ENCODE data around the gene VAT1. TPM values are rescaled to one million over a fixed set of nuclear protein-coding genes. Genes with fewer than 3 reads are reported as not detected.

The VAT1 gene
- total RNA-seq: 259 and 297 TPM in 2 replicates
- 234 and 362 TPM in 2 replicates for polyA plus RNA-seq
- 388 and 615 TPM in 2 replicates for polyA plus RNA-seq (2012)
- 596 and 616 TPM in 2 replicates for polyA minus RNA-seq (ENCODE audit: low replicate concordance)

- H3K4me1 ChIP-seq (ENCODE audit: control insufficient read depth, extremely low read depth, insufficient read depth, low read length): peaks cover 17% of the 10 kb centered on the region
- peak within 1 kb of the TSS; percentile 81 for H3K27ac ChIP-seq (ENCODE audit: insufficient read depth, low read length)
- H3K4me2 ChIP-seq (ENCODE audit: extremely low read depth, insufficient read depth, low read length): peak within 1 kb of the TSS; percentile 80
- TF ChIP-seq EZH2 (IDR thresholded peaks at IDR 0.05; ENCODE audit: low read length, missing control alignments): no peak
- TF ChIP-seq, protein P1, sequence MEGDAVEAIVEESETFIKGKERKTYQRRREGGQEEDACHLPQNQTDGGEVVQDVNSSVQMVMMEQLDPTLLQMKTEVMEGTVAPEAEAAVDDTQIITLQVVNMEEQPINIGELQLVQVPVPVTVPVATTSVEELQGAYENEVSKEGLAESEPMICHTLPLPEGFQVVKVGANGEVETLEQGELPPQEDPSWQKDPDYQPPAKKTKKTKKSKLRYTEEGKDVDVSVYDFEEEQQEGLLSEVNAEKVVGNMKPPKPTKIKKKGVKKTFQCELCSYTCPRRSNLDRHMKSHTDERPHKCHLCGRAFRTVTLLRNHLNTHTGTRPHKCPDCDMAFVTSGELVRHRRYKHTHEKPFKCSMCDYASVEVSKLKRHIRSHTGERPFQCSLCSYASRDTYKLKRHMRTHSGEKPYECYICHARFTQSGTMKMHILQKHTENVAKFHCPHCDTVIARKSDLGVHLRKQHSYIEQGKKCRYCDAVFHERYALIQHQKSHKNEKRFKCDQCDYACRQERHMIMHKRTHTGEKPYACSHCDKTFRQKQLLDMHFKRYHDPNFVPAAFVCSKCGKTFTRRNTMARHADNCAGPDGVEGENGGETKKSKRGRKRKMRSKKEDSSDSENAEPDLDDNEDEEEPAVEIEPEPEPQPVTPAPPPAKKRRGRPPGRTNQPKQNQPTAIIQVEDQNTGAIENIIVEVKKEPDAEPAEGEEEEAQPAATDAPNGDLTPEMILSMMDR (conservative IDR thresholded peaks at IDR 0.05 in 1 of 2, IDR thresholded peaks at IDR 0.05 in 1 of 2; ENCODE audit: low read depth in 1 of 2, low read length in 2 of 2): no peak
- no peaks in the 10 kb centered on the region for H4K20me1 ChIP-seq (ENCODE audit: control insufficient read depth, extremely low read depth, insufficient read depth, low read length)
- H3K9ac ChIP-seq (ENCODE audit: insufficient read depth, low read length): peak within 1 kb of the TSS; percentile 71
- peak within 1 kb of the TSS; percentile 74 to 96 (median 78) for H3K4me3 ChIP-seq (replicated peaks in 1 of 4; ENCODE audit: control extremely low read depth in 1 of 4, insufficient read depth in 1 of 4, low read depth in 3 of 4, low read length in 4 of 4)
- H2AFZ ChIP-seq (ENCODE audit: low read length): peak within 1 kb of the TSS; percentile 70
- DNase-seq (ENCODE audit: low read depth in 2 of 2): peak; percentile 63 to 74
- H3K79me2 ChIP-seq (ENCODE audit: control insufficient read depth, insufficient read depth, low read length): peaks cover 33% of the 10 kb centered on the region
- H3K27me3 ChIP-seq (ENCODE audit: control insufficient read depth, insufficient read depth, low read length): no peaks in the 10 kb centered on the region
- H3K9me3 ChIP-seq (ENCODE audit: control insufficient read depth, insufficient read depth, low read depth, low read length): no peaks in the 10 kb centered on the region
- peaks cover 9% of the 10 kb centered on the region for H3K36me3 ChIP-seq (ENCODE audit: control insufficient read depth, insufficient read depth, low read length)
Observed at GRCh38 chr17:43021741-43022512, at the start of gene VAT1. VAT1 (minus strand) TSS chr17:43022385; CDS start chr17:43022322, 63 bp downstream.

DNA sequence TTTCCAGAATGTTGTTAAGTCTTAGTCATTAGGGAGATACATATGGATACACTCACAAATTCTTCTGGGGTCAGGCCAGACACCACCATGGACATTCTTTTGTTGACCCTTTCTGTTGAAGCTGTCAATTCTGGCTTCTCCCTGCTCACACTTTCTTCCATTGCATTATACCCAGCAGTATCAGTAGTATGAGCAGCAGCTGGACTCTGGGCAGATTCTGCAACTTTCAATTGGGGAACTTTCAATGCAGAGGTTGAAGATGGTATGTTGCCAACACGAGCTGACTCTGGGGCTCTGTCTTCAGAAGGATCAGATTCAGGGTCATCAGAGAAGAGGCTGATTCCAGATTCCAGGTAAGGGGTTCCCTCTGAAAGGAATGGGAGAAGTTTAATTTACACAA is 48.7 kb upstream of the VAT1 start:
- Histone ChIP-seq H3K9ac (ENCODE audit: insufficient read depth, low read length) (no peak overlapping the region), H3K27me3 (ENCODE audit: control insufficient read depth, insufficient read depth, low read length) (no peaks in the 10 kb centered on the region), H3K79me2 (ENCODE audit: control insufficient read depth, insufficient read depth, low read length) (no peaks in the 10 kb centered on the region), H3K4me3 (replicated peaks in 1 of 4; ENCODE audit: control extremely low read depth in 1 of 4, insufficient read depth in 1 of 4, low read depth in 3 of 4, low read length in 4 of 4) (no peak overlapping the region), H2AFZ (ENCODE audit: low read length) (no peak overlapping the region), H3K27ac (ENCODE audit: insufficient read depth, low read length) (no peak overlapping the region), H3K4me2 (ENCODE audit: extremely low read depth, insufficient read depth, low read length) (no peak overlapping the region), H4K20me1 (ENCODE audit: control insufficient read depth, extremely low read depth, insufficient read depth, low read length) (no peaks in the 10 kb centered on the region), H3K36me3 (ENCODE audit: control insufficient read depth, insufficient read depth, low read length) (no peaks in the 10 kb centered on the region), H3K9me3 (ENCODE audit: control insufficient read depth, insufficient read depth, low read depth, low read length) (no peaks in the 10 kb centered on the region), H3K4me1 (ENCODE audit: control insufficient read depth, extremely low read depth, insufficient read depth, low read length) (no peaks in the 10 kb centered on the region)
- TF ChIP-seq, protein P1 (conservative IDR thresholded peaks at IDR 0.05 in 1 of 2, IDR thresholded peaks at IDR 0.05 in 1 of 2; ENCODE audit: low read depth in 1 of 2, low read length in 2 of 2): no peak
- no peak for TF ChIP-seq EZH2 (IDR thresholded peaks at IDR 0.05; ENCODE audit: low read length, missing control alignments)
- DNase-seq (ENCODE audit: low read depth in 2 of 2): no peak

DNA sequence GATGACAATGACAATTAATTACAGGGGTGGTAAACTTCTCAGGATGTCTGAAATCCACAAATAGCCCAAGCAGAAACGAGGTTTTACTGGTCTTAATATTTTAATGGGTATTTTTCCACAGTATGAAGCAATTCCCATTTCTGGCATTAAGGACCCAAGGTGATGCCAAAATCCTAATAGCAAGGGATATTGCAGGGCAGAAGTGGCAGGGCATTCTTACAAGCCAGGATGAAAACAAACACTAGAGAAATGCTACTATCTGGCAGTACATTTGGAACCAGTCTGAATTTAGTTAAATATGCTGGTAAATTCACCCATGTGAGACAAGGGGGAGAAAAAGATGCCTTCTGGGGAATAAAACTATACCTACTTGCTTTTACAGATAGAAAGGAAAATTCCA is 48.1 kb upstream of the VAT1 start:
- no peak for TF ChIP-seq EZH2 (IDR thresholded peaks at IDR 0.05; ENCODE audit: low read length, missing control alignments)
- TF ChIP-seq, protein P1 (conservative IDR thresholded peaks at IDR 0.05 in 1 of 2, IDR thresholded peaks at IDR 0.05 in 1 of 2; ENCODE audit: low read depth in 1 of 2, low read length in 2 of 2): no peak
- Histone ChIP-seq H3K4me2 (ENCODE audit: extremely low read depth, insufficient read depth, low read length) (no peak overlapping the region), H3K9ac (ENCODE audit: insufficient read depth, low read length) (no peak overlapping the region), H3K27ac (ENCODE audit: insufficient read depth, low read length) (no peak overlapping the region), H3K27me3 (ENCODE audit: control insufficient read depth, insufficient read depth, low read length) (no peaks in the 10 kb centered on the region), H3K4me1 (ENCODE audit: control insufficient read depth, extremely low read depth, insufficient read depth, low read length) (no peaks in the 10 kb centered on the region), H3K79me2 (ENCODE audit: control insufficient read depth, insufficient read depth, low read length) (no peaks in the 10 kb centered on the region), H3K4me3 (replicated peaks in 1 of 4; ENCODE audit: control extremely low read depth in 1 of 4, insufficient read depth in 1 of 4, low read depth in 3 of 4, low read length in 4 of 4) (no peak overlapping the region), H3K36me3 (ENCODE audit: control insufficient read depth, insufficient read depth, low read length) (no peaks in the 10 kb centered on the region), H3K9me3 (ENCODE audit: control insufficient read depth, insufficient read depth, low read depth, low read length) (no peaks in the 10 kb centered on the region), H4K20me1 (ENCODE audit: control insufficient read depth, extremely low read depth, insufficient read depth, low read length) (no peaks in the 10 kb centered on the region), H2AFZ (ENCODE audit: low read length) (no peak overlapping the region)
- no peak for DNase-seq (ENCODE audit: low read depth in 2 of 2)
